Left lung (tissue), 10 donors: ENCODE measurements around the gene TAOK1. TPM values are rescaled to one million over a fixed set of nuclear protein-coding genes. Genes with fewer than 3 reads are reported as not detected.

Experiments
- ATAC-seq: fragments of 200-7000 bp; cut with Tn5 transposase; one replicate; pipeline ENCODE4 v1.9.1; 2020; ENCODE audit warnings: moderate library complexity
- DNase-seq, 4 donors: peaks; one replicate each; pipeline ENCODE4 v3.0.0-alpha.2; 2013 to 2020
- H3K27ac ChIP-seq, 2 donors: fragments of 200-600 bp; sonication (generic) in 1 of 2; one replicate each; pipeline versions ENCODE4 v1.5.0 to v1.8.0; 2020 to 2021
- H3K27me3 ChIP-seq, 2 donors: fragments of 200-600 bp; sonication (generic) in 1 of 2; one replicate each; pipeline versions ENCODE4 v1.5.0 to v1.8.0; 2020 to 2021
- H3K36me3 ChIP-seq, 2 donors: fragments of 200-600 bp; sonication (generic) in 1 of 2; one replicate each; pipeline versions ENCODE4 v1.5.0 to v1.8.0; 2020 to 2021
- H3K4me1 ChIP-seq, 2 donors: fragments of 200-600 bp; one replicate each; pipeline ENCODE4 v1.8.0; 2021
- H3K4me3 ChIP-seq, 2 donors: fragments of 200-600 bp; sonication (generic) in 1 of 2; one replicate each; pipeline versions ENCODE4 v1.5.0 to v1.8.0; 2020 to 2021; ENCODE audit warnings: mild to moderate bottlenecking in 1 of 2
- H3K9me3 ChIP-seq, 2 donors: fragments of 200-600 bp; sonication (generic) in 1 of 2; one replicate each; pipeline versions ENCODE4 v1.5.0 to v1.8.0; 2020 to 2021
- intact Hi-C, 2 donors: fragments of 100-400 bp; cut with DNase I; formaldehyde crosslinking; loops; one replicate each; pipeline versions ENCODE4 v1.11.2 to v1.14.2; 2022
- polyA plus RNA-seq, 6 donors: library from polyadenylated mRNA; unstranded; fragments of 120-200 nt; gene quantifications; one replicate each; pipeline ENCODE4 v1.2.1, GENCODE V29; 2013; ENCODE audit not compliant: insufficient read length in 6 of 6
- total RNA-seq, 2 donors: library from RNA; stranded (reverse); fragmentation: NEBNext Ultra II Directional; extraction: Animal tissue kit (Norgen Biotek cat#: 25700); gene quantifications; one replicate each; pipeline ENCODE4 v1.2.1, GENCODE V29; 2021
- TF ChIP-seq, protein P1 (sequence below), 2 donors: fragments of 200-600 bp; sonication (generic) in 1 of 2; IDR thresholded peaks; one replicate each; pipeline versions ENCODE4 v1.5.0 to v1.8.0; 2021; ENCODE audit warnings: antibody characterized with exemption in 2 of 2
- donor health status: DM: no; HTN: yes; CAD: no.
- donor health status: DM: no; HTN: no; CAD: no.

The TAOK1 gene
- total and polyA plus RNA-seq, 8 donors, result 43.4 to 66.0 (median 46.3) TPM

DNA sequence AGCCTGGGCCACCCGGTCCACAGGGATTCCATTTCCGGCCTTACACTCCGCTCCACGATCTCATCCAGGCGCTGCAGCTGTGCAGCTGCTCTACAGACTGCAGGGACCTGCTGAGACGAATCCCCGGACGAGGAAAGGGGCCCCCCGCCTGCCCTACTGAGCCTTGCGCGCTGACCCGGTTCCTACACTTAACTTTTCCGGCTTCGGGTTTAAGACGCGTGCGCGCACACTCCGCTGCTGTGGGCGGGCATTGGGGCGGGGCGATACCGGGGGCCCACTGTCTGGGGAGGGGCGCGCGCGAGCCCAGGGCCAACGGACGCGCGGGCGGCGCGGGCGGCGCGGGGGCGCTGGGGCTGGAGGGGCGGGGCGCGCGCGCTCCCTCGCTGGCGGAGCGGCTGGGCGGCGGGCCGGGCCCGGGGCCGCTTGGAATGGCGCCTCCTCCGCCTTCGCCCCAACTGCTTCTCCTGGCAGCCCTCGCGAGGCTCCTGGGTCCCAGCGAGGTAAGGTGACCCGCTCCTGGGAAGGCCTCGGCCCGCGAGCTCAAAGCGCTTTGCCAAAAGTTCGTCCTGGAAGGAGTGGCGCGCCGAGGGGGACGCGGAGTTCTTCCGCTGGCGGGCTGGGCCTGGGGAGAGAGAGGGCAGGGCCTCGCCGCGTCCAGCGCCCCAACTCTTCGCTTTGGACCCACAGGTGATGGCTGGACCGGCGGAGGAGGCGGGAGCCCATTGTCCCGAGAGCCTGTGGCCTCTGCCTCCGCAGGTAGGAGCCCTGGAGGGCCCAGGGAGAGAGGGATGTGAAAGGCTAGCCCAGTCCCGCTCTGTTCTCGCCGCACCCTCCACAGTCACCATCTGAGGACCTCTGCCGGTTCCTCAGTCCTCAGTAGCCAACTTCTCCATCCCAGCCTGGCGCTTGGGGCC, 178.4 kb downstream of the TAOK1 start, which contains the start of gene TP53I13:
TP53I13 (plus strand) TSS at position 371 of the 914 bp plus-strand sequence; CDS start at position 429, 58 bp downstream.
- TF ChIP-seq, protein P1, sequence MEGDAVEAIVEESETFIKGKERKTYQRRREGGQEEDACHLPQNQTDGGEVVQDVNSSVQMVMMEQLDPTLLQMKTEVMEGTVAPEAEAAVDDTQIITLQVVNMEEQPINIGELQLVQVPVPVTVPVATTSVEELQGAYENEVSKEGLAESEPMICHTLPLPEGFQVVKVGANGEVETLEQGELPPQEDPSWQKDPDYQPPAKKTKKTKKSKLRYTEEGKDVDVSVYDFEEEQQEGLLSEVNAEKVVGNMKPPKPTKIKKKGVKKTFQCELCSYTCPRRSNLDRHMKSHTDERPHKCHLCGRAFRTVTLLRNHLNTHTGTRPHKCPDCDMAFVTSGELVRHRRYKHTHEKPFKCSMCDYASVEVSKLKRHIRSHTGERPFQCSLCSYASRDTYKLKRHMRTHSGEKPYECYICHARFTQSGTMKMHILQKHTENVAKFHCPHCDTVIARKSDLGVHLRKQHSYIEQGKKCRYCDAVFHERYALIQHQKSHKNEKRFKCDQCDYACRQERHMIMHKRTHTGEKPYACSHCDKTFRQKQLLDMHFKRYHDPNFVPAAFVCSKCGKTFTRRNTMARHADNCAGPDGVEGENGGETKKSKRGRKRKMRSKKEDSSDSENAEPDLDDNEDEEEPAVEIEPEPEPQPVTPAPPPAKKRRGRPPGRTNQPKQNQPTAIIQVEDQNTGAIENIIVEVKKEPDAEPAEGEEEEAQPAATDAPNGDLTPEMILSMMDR (IDR thresholded peaks at IDR 0.05), result no peak
- peak; percentile 80 to 94 (median 91) for DNase-seq
- H3K27ac ChIP-seq, result peak within 1 kb of the TSS; percentile 81 to 87
- H3K4me3 ChIP-seq, result peak within 1 kb of the TSS; percentile 58 to 72
- peaks cover 0 to 6% of the 10 kb centered on the region in 2 donors for H3K36me3 ChIP-seq
- H3K9me3 ChIP-seq, result no peaks in the 10 kb centered on the region
- H3K27me3 ChIP-seq, result peaks cover 0 to 11% of the 10 kb centered on the region in 2 donors
- H3K4me1 ChIP-seq, result peaks cover 10 to 69% of the 10 kb centered on the region in 2 donors
- ATAC-seq, result peak; percentile 75
- intact Hi-C loops, result no loop called here

DNA sequence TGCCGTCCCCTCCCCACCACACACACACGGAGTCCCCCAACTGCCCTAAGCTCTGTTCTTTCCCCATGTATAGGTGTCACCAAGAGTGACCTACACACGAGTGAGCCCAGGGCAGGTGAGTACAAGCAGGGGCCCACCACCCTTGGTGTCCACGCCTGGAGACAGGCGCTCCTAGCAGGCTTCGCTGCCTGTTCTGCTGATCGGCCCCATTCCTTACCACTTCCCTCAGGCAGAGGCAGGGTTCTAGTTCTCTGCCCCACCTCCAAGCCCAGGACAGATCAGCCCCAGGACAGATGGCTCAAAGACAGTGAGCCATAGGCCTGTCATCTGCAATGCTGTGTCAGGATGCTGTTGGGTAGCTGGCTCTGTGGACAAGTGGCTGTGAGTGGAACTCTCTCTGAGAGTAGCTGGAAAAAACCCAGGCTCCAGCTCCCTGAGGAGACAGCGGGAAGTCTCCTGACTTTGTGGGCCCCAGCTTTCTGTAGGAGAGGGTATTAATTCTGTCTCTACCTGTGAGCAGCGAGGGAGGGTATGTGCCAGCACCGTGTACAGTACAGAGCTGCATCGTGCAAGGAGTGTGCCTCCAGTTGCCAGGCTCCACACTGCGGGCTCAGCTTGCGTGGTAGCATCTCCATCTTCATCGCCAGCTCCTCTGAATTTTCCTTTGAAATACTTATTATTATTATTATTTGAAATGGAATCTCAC, 179.2 kb downstream of the TAOK1 start:
- Histone ChIP-seq H3K27ac (peak overlapping the region; percentile 78 to 87), H3K4me3 (peak overlapping the region; percentile 58 to 72), H3K27me3 (peaks cover 0 to 11% of the 10 kb centered on the region in 2 donors), H3K4me1 (peaks cover 10 to 65% of the 10 kb centered on the region in 2 donors), H3K9me3 (no peaks in the 10 kb centered on the region), H3K36me3 (peaks cover 0 to 14% of the 10 kb centered on the region in 2 donors)
- DNase-seq (peak in 1 of 4 donors; percentile 61), ATAC-seq (no peak)
- TF ChIP-seq, protein P1 (IDR thresholded peaks at IDR 0.05), result no peak
- intact Hi-C loops, result no loop called here

DNA sequence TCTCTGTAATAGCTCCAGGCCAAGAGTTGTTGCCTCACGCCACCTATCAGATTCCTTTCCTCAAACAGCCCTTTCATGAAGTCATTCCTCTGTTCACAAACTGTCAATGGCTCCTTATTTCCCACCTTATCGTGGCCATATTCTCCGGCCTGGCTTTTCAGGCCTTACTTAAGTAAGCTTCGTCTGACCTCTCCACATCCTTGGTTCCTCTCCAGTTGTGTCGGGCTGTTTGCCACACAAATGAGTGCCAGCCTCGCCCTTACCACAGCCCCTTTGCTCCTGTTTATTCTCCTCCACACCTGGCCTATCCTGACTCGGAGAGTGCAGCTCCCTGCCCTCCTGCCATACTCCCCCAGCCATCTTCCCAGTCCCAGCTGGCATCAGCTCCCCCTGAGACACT, 180.4 kb downstream of the TAOK1 start:
- Histone ChIP-seq H3K4me3 (no peak overlapping the region), H3K9me3 (no peaks in the 10 kb centered on the region), H3K36me3 (peaks cover 0 to 25% of the 10 kb centered on the region in 2 donors), H3K27me3 (peaks cover 0 to 11% of the 10 kb centered on the region in 2 donors), H3K27ac (no peak overlapping the region), H3K4me1 (peaks cover 10 to 55% of the 10 kb centered on the region in 2 donors)
- TF ChIP-seq, protein P1 (IDR thresholded peaks at IDR 0.05), result no peak
- ATAC-seq, result no peak
- intact Hi-C loops, result no loop called here
- DNase-seq, result peak in 1 of 4 donors; percentile 27

DNA sequence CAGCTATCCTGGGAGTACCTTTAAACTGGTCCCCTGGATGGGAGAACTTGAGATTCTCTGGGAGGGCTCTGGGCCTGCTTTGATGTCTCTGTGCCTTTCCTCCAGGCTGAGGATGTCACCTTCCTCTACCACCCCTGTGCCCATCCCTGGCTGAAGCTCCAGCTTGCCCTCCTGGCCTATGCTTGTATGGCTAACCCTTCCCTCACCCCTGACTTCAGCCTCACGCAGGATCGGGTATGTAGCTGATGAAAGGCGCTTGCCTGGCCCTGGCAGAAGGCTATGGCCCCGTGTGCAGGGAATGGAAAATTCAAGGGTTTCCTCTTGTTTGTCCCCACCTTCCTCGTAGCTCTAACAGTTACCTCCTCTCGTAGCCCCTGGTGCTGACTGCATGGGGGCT, 181.3 kb downstream of the TAOK1 start:
- Histone ChIP-seq H3K27me3 (peaks cover 0 to 3% of the 10 kb centered on the region in 2 donors), H3K27ac (no peak overlapping the region), H3K4me3 (no peak overlapping the region), H3K9me3 (no peaks in the 10 kb centered on the region), H3K4me1 (peaks cover 10 to 45% of the 10 kb centered on the region in 2 donors), H3K36me3 (peaks cover 0 to 35% of the 10 kb centered on the region in 2 donors)
- TF ChIP-seq, protein P1 (IDR thresholded peaks at IDR 0.05), result no peak
- DNase-seq, result no peak
- intact Hi-C loops, result no loop called here
- ATAC-seq, result no peak
